CD1c-positive myeloid dendritic cell (primary cell): ENCODE measurements around the gene ERCC3.
"Not testable (repeated sequence)": the region's sequence is repeated elsewhere in the genome, so short reads cannot be mapped to it uniquely, and the experiment has no call there.

Experiments
- DNase-seq: peaks from one replicate; pipeline ENCODE4 v3.0.0-alpha.2; 2016; ENCODE audit errors: extremely low spot score

ERCC3 gene

DNA sequence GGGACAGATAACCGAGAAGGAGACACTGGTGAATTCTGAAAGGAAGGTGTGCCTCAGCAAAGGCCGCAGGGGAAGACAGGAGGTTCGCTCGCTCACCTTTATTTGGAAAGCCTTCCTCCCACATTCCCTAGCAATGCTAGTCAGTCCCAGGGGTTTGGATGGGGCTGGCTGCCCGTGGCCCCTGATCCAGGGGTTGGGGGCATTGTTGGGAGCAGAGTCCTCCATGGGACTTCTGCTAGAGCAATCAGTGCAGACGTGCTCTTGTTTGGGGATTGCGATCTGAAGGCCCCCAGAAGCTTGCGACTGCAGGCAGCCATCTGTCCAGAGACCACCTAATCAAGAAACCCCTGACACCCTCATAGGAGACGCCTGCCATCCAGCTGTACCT is 67.8 kb downstream of the ERCC3 start:
- no peak for DNase-seq

DNA sequence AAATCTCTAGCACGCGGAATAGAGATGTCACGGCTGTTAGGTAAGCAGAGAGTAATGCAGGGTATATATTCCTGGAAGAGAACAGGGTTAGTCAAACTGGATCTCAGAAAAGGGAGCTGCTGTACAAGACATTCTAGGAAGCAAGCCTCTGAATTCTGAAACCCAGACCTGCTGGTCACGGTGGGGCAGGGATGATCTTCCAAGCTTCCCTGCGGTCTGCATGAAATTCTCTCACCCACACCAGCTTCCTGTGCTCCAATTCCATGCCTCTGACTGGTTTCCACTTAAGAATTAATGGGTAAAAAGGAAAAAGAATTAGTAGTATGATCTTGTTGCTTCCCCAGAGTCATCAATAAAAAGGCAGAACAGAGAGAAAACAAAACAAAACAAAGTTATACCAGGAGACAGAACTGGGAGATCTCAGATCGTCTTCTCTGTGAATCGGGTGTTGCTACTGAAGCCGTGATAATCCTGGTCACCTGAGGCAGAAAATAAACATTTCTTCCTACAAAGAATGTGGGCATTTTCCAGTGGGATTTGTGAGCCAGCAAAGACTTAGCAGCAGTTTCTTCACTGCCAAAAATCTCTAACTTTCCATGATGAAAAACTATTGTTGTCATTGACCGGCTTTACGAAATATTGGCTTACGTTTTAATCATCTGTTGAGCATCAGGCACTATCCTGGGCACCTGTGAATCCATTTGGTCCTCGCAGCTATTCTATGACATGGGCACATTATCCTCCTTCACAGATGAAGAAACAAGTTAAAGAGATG is 68.6 kb downstream of the ERCC3 start:
- no peak for DNase-seq

DNA sequence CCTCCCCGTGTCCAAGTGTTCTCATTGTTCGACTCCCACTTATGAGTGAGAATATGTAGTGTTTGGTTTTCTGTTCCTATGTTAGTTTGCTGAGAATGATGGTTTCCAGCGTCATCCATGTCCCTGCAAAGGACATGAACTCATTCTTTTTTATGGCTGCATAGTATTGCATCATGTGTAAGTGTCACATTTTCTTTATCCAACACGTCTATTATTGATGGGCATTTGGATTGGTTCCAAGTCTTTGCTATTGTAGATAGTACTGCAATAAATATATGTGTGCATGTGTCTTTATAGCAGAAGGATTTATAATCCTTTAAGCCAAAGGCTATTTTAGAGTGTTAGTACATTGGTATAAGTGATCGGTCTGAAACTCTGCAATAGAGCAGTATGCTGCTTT is 69.8 kb downstream of the ERCC3 start:
- DNase-seq: not testable (repeated sequence)

DNA sequence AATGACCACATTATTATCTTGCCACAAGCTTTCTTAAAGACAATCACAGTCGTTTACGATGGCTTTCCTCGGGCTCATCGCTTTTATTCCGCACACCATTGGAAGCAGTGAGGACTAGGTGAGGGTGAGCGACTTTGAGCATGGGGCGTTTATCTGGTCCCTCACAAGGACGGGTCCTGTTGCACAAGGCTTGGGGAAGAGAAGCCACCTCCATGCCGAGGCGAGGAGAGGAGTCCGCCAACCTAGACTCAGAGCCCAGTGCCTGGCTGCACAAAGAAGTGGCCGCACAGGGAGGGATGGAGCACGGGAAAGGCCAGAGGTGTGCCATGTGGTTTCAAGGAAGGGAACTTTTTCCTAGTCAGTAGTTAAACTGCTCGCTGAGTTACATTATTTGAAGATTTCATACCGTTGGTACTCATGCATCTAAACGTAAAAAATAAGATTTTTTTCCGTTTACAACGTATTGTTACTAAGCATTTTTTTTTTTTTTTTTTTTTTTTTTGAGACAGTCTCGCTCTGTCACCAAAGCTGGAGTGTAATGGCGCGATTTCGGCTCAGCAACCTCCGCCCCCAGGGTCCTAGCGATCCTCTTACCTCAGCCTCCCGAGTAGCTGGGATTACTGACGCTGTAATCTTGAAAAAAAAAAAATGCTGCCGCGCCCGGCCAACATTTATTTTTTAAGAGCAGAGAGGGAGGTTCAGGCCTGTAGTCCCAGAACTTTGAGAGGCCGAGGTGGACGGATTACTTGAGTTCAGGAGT is 73.0 kb downstream of the ERCC3 start:
- DNase-seq: no peak

DNA sequence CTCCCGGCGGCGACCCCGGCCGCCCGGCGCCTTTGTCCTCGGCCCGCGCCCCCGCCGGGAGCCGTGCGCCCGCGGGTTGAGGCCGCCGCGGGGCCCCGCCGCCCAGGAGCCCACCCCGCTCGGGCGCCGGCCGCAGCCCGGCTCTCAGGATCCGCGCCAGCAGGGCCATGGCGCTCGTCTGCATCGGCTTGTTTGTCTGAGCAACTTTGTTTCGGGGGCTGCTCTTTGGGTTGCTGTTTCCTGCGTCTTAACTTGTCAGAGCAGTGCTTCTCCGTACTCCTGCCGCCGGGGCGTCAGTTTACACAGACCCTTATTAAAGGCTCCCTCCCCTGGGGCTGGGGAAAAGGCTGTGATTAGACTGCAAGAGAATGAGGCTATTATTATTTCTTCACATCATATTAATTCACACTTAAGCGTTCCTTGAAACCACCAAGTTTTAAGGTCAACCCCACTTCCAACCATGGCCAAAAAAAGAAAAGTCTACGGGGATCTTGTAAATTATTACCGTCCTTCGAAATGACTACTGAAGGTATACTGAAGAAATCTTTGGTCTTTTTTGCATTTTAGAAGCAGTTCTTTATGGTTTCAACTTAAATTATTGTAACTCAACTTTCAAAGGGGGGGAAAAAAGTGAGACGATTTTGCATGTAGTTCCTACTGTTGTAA is 73.7 kb downstream of the ERCC3 start, which contains the start of gene CYP27C1:
Gene CYP27C1, minus strand, starts transcription at position 198 of the 666 bp plus-strand sequence. Its CDS starts 29 bp downstream, at position 169.
- no peak for DNase-seq

DNA sequence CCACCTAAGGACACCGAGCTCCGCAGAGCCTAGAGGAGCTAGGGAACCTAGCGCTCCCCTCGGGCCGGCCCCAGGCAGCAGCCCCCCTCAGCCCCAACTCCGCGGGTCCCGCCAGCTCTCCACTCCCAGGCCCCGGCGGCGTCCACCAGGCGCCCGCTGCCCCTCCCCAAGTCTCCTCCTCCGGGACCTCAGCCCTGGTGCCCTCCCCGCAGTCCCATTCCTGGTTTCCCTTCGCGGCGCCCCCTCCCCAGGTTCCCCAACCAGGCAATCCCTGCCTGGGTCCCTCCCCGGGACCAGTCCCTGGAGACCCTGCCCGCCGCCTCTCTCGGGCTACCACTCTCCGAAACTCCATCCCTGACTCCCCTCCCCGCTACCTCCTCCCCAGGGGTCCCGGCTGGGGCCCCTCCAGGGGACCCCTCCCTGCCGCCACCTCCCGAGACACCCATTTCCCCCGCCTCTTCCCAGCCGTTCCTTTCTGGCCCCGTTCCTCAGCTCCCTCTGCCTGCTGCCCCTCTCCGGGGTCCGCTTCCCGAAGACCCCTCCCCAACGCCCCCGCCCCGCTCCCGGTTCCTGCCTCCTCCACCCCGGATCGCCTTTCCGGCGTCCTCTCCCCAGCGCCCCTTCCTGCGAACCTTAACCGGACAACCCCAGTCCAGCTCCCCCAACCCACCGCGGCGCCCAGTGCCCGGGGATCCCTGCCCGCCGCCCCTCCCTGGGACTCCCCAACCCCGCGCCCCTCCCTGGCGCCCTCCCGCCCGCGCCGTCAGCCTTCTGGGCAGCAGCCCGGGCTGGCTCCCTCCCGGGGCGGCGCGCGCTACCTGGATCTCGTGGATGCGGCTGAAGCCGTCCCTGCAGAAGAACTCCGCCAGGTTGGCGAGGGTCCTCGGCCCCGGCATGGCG is 74.5 kb downstream of the ERCC3 start:
- no peak for DNase-seq

DNA sequence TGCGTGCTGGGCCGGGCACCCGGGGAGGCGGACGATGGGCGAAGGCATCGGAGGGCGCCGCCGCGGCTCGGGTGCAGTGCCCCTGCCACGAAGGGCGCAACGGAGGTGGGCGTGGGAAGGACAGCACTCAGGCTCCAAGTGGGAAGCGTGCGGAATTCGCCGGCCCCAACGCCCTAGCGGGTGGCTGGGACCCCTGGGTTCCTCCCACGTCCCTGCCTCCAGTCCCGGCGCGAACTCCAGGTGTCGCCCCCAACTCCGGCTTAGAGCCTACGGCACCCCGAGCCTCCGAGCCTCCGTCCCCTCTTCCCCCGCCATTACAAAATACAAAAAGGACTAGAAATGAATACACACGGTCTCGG is 75.2 kb downstream of the ERCC3 start:
- no peak for DNase-seq

DNA sequence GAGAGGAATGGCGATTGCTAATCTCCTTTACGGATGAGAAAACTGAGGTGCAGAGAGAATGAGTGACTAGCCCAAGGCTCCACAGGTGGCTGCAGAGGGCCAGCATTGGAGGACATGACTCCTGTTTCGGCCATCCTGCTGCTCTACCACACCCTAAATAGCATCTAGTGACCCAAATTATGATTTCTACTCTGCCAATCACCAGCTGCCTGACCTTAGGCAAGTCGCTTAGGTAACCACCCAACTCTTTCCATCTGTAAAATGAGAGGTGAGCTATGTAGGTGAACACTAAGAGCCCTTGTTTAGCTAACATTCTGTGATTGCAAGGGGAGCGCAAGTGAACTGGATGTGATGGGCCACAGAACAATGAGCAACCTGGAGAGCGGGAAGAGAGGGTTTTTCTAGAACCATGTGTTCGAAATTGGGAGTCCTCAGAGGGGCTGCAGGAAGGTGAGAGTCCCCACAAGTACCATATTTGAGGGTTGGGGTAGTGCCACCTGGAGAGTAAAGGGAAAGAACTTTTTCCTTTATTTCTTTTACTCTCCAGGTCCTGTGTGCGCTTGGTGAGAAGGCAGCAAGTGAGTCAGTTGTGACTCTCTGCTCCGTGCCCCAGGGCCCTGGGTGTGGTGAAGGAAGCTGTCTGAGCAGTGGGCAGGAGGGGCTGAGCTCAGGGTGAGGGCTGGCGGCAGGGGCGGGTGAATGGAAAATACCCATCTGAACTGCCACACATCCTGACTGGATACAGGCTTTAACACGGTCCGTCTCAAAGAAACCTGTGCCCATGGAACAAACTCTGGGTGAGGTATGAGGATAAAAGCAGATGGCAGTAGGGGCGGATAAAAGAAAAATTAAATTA is 76.2 kb downstream of the ERCC3 start:
- DNase-seq: no peak

DNA sequence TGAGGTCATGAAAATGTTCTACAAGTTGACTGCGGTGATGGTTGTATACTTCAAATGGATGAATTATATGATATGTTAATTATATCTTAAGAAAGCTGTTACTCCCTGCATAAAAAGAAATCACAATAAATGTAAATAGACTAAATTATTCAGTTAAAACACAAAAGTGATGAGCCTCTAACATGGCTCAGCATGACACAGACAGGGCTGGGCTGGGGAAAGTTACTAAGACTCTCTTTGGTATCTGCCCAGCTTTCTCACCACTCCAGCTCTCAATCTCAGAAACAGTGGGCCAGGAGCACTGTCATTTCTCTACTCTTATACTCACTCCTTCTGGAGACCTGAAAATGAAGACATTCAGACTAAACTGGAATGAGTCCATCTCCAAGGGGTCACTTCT is 77.4 kb downstream of the ERCC3 start:
- DNase-seq: no peak

DNA sequence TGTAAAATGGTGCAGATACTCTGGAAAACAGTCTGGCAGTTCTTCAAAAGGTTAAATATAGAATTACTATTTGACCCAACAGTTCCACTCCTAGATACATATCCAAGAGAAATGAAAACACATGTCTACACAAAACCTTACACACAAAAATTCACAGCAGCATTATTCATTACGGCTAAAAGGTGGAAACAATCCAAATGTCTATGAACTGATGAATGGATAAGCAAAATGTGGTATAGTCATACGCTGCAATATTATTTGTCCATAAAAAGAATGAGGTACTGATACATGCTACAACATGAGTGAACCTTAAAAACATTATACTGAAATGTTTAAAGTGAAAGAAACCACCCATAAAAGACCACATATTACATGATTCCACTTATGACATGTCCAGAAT is 77.8 kb downstream of the ERCC3 start:
- DNase-seq: no peak

DNA sequence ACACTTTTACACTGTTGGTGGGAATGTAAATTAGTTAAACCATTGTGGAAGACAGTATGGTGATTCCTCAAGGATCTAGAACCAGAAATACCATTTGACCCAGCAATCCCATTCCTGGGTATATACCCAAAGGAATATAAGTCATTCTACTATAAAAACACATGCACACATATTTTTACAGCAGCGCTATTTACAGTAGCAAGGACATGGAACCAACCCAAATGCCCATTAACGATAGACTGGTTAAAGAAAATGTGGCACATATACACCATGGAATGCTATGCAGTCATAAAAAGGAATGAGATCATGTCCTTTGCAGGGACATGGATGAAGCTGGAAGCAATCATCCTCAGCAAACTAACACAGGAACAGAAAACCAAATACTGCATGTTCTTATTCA is 79.7 kb downstream of the ERCC3 start:
- not testable (repeated sequence) for DNase-seq

DNA sequence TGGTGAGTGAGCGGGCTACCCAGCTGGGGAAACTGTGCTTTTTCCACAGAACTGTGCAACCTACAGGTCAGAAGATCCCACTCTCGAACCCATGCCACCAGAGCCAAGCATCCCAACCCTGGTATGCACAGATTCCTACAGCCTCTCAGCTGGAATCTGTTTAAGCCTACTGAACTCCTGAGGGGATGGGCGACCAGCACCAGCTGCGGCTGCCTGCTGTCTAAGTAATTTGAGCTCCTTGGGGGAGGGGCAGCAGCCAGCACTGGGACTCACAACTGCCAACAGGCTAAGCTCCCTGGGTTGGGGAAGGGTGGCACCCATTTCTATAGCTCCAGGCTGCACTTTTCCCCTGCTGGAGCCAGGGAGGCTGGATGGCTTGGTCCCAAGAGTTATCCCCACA is 85.6 kb downstream of the ERCC3 start:
- no peak for DNase-seq
